ENCODE data around the gene RYR2. TPM values are rescaled to one million over a fixed set of nuclear protein-coding genes. Genes with fewer than 3 reads are reported as not detected.

The RYR2 gene
- total RNA-seq, 2 donors from 2014 or later, result 14.2 to 17.1 TPM

GRCh38 chr1:237852342-237852741 is 810.4 kb downstream of the RYR2 start:
- 26 to 27% methylated on average over 3 of the region's 3 CpGs for WGBS, 2 donors
- ATAC-seq, result peak; percentile 12
- H3K4me3 ChIP-seq, result no peak overlapping the region
- intact Hi-C loops (cut with DNase I), result no loop called here
- H3K9me3 ChIP-seq, result no peaks in the 10 kb centered on the region
- H3K27me3 ChIP-seq, result no peaks in the 10 kb centered on the region
- no peaks in the 10 kb centered on the region for H3K4me1 ChIP-seq
- no peak for DNase-seq
- TF ChIP-seq CTCF (IDR thresholded peaks at IDR 0.05) (no peak), POLR2A (IDR thresholded peaks at IDR 0.05) (no peak)
- no peaks in the 10 kb centered on the region for H3K36me3 ChIP-seq (replicated peaks in 1 of 2; ENCODE audit: insufficient read depth in 1 of 2, low read depth in 2 of 2)
- H3K27ac ChIP-seq, result no peak overlapping the region

GRCh38 chr1:237857455-237857854 is 815.5 kb downstream of the RYR2 start:
- Histone ChIP-seq H3K9me3 (no peaks in the 10 kb centered on the region), H3K4me1 (no peaks in the 10 kb centered on the region), H3K4me3 (no peak overlapping the region), H3K27ac (no peak overlapping the region), H3K27me3 (no peaks in the 10 kb centered on the region), H3K36me3 (replicated peaks in 1 of 2; ENCODE audit: insufficient read depth in 1 of 2, low read depth in 2 of 2) (no peaks in the 10 kb centered on the region)
- DNase-seq, result no peak
- intact Hi-C loops (cut with DNase I), result no loop called here
- no peak for TF ChIP-seq CTCF (IDR thresholded peaks at IDR 0.05)
- no peak for TF ChIP-seq POLR2A (IDR thresholded peaks at IDR 0.05)
- 40 to 44% methylated on average over 7 of the region's 7 CpGs for WGBS, 2 donors
- ATAC-seq, result peak; percentile 50

- Histone ChIP-seq H3K36me3 (replicated peaks in 1 of 2; ENCODE audit: insufficient read depth in 1 of 2, low read depth in 2 of 2) (no peaks in the 10 kb centered on the region), H3K4me3 (no peak overlapping the region), H3K9me3 (no peaks in the 10 kb centered on the region), H3K27ac (no peak overlapping the region), H3K27me3 (no peaks in the 10 kb centered on the region), H3K4me1 (peaks cover 2% of the 10 kb centered on the region)
- DNase-seq (no peak), ATAC-seq (no peak)
- 55 to 56% methylated on average over 4 of the region's 4 CpGs for WGBS, 2 donors
- TF ChIP-seq POLR2A (IDR thresholded peaks at IDR 0.05) (no peak), CTCF (IDR thresholded peaks at IDR 0.05) (no peak)
- intact Hi-C loops (cut with DNase I), result no loop called here
These were observed 817.0 kb downstream of the RYR2 start for GRCh38 chr1:237858992-237859391.

GRCh38 chr1:237861944-237862343 is 820.0 kb downstream of the RYR2 start:
- no peak overlapping the region for H3K27ac ChIP-seq
- no peak for TF ChIP-seq POLR2A (IDR thresholded peaks at IDR 0.05)
- TF ChIP-seq CTCF (IDR thresholded peaks at IDR 0.05), result no peak
- intact Hi-C loops (cut with DNase I), result no loop called here
- no peaks in the 10 kb centered on the region for H3K36me3 ChIP-seq (replicated peaks in 1 of 2; ENCODE audit: insufficient read depth in 1 of 2, low read depth in 2 of 2)
- H3K27me3 ChIP-seq, result no peaks in the 10 kb centered on the region
- 73 to 74% methylated on average over 8 of the region's 8 CpGs for WGBS, 2 donors
- DNase-seq, result no peak
- H3K4me1 ChIP-seq, result peaks cover 11% of the 10 kb centered on the region
- H3K4me3 ChIP-seq, result no peak overlapping the region
- H3K9me3 ChIP-seq, result no peaks in the 10 kb centered on the region
- no peak for ATAC-seq

GRCh38 chr1:237863234-237863633 is 821.2 kb downstream of the RYR2 start:
- no peaks in the 10 kb centered on the region for H3K9me3 ChIP-seq
- intact Hi-C loops (cut with DNase I), result no loop called here
- no peak overlapping the region for H3K4me3 ChIP-seq
- H3K4me1 ChIP-seq, result peaks cover 11% of the 10 kb centered on the region
- WGBS, 2 donors, result 78 to 87% methylated on average over 2 of the region's 2 CpGs
- H3K27me3 ChIP-seq, result no peaks in the 10 kb centered on the region
- no peak for ATAC-seq
- no peaks in the 10 kb centered on the region for H3K36me3 ChIP-seq (replicated peaks in 1 of 2; ENCODE audit: insufficient read depth in 1 of 2, low read depth in 2 of 2)
- DNase-seq, result no peak
- TF ChIP-seq POLR2A (IDR thresholded peaks at IDR 0.05) (no peak), CTCF (IDR thresholded peaks at IDR 0.05) (no peak)
- H3K27ac ChIP-seq, result no peak overlapping the region
